ENCODE data around the gene SCYL1. TPM values are rescaled to one million over a fixed set of nuclear protein-coding genes. Genes with fewer than 3 reads are reported as not detected.

The SCYL1 gene
- total RNA-seq, 2 donors from 2014 or later = 55.0 to 62.3 TPM

DNA sequence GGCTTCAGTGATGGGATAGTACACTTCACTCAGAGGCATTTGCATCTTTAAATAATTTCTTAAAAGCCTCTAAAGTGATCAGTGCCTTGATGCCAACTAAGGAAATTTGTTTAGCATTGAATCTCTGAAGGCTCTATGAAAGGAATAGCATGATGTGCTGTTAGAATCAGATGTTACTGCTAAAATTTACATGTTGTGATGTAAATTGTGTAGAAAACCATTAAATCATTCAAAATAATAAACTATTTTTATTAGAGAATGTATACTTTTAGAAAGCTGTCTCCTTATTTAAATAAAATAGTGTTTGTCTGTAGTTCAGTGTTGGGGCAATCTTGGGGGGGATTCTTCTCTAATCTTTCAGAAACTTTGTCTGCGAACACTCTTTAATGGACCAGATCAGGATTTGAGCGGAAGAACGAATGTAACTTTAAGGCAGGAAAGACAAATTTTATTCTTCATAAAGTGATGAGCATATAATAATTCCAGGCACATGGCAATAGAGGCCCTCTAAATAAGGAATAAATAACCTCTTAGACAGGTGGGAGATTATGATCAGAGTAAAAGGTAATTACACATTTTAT, 21.4 kb upstream of the SCYL1 start:
- ATAC-seq = no peak
- DNase-seq = no peak
- peaks cover 40% of the 10 kb centered on the region for H3K4me1 ChIP-seq
- H3K27ac ChIP-seq = peak overlapping the region in 3 of 4 donors; percentile 98 to 99 (median 98)
- H3K4me3 ChIP-seq = peak overlapping the region; percentile 16 to 68
- intact Hi-C loops (cut with DNase I) = no loop called here
- H3K9me3 ChIP-seq = no peaks in the 10 kb centered on the region
- TF ChIP-seq POLR2A (IDR thresholded peaks at IDR 0.05) = peak in 2 of 3 donors; percentile 10
- TF ChIP-seq CTCF (IDR thresholded peaks at IDR 0.05) = no peak
- 0 to 2% methylated on average over 3 of the region's 3 CpGs for WGBS, 2 donors
- peaks cover 12 to 15% of the 10 kb centered on the region in 2 donors for H3K36me3 ChIP-seq (replicated peaks in 1 of 2; ENCODE audit: insufficient read depth in 1 of 2, low read depth in 2 of 2)
- H3K27me3 ChIP-seq = no peaks in the 10 kb centered on the region

GRCh38 chr11:65503949-65504673, 20.8 kb upstream of the SCYL1 start:
- peak overlapping the region; percentile 16 to 68 for H3K4me3 ChIP-seq
- H3K27me3 ChIP-seq = no peaks in the 10 kb centered on the region
- DNase-seq (no peak), ATAC-seq (peak; percentile 0)
- intact Hi-C loops (cut with DNase I) = no loop called here
- H3K9me3 ChIP-seq = no peaks in the 10 kb centered on the region
- WGBS, 2 donors = 0 to 2% methylated on average over 3 of the region's 3 CpGs
- TF ChIP-seq POLR2A (IDR thresholded peaks at IDR 0.05) (peak; percentile 9 to 68 (median 67)), CTCF (IDR thresholded peaks at IDR 0.05) (no peak)
- H3K27ac ChIP-seq = peak overlapping the region in 3 of 4 donors; percentile 98 to 99 (median 98)
- peaks cover 40% of the 10 kb centered on the region for H3K4me1 ChIP-seq
- peaks cover 12 to 15% of the 10 kb centered on the region in 2 donors for H3K36me3 ChIP-seq (replicated peaks in 1 of 2; ENCODE audit: insufficient read depth in 1 of 2, low read depth in 2 of 2)

- Histone ChIP-seq H3K4me3 (peak overlapping the region in 1 of 2 donors; percentile 0), H3K4me1 (peaks cover 40% of the 10 kb centered on the region), H3K36me3 (replicated peaks in 1 of 2; ENCODE audit: insufficient read depth in 1 of 2, low read depth in 2 of 2) (peaks cover 12 to 15% of the 10 kb centered on the region in 2 donors), H3K27ac (peak overlapping the region; percentile 27 to 99 (median 98)), H3K27me3 (no peaks in the 10 kb centered on the region), H3K9me3 (no peaks in the 10 kb centered on the region)
- intact Hi-C loops (cut with DNase I) = no loop called here
- DNase-seq (no peak), ATAC-seq (no peak)
- 3 to 5% methylated on average over 8 of the region's 8 CpGs for WGBS, 2 donors
- TF ChIP-seq POLR2A (IDR thresholded peaks at IDR 0.05) = peak in 1 of 3 donors; percentile 11
- no peak for TF ChIP-seq CTCF (IDR thresholded peaks at IDR 0.05)
These were observed 20.0 kb upstream of the SCYL1 start for GRCh38 chr11:65504674-65505465.

- no peaks in the 10 kb centered on the region for H3K27me3 ChIP-seq
- TF ChIP-seq CTCF (IDR thresholded peaks at IDR 0.05) (no peak), POLR2A (IDR thresholded peaks at IDR 0.05) (peak; percentile 7 to 65 (median 30))
- 25% methylated on average over 12 of the region's 12 CpGs for WGBS, 2 donors
- H3K9me3 ChIP-seq = no peaks in the 10 kb centered on the region
- intact Hi-C loops (cut with DNase I) = no loop called here
- peaks cover 12 to 15% of the 10 kb centered on the region in 2 donors for H3K36me3 ChIP-seq (replicated peaks in 1 of 2; ENCODE audit: insufficient read depth in 1 of 2, low read depth in 2 of 2)
- H3K4me1 ChIP-seq = peaks cover 43% of the 10 kb centered on the region
- ATAC-seq (no peak), DNase-seq (peak in 2 of 4 donors; percentile 42 to 47)
- peak overlapping the region in 1 of 2 donors; percentile 0 for H3K4me3 ChIP-seq
- peak overlapping the region; percentile 20 to 99 (median 98) for H3K27ac ChIP-seq
These were observed 19.2 kb upstream of the SCYL1 start for GRCh38 chr11:65505466-65506289.

Data from body of pancreas (tissue), 4 donors.